Measurements from ENCODE around the gene MTARC1. TPM values are rescaled to one million over a fixed set of nuclear protein-coding genes. Genes with fewer than 3 reads are reported as not detected.

Gene MTARC1
- 6.2 and 6.8 TPM in 2 replicates for total RNA-seq

DNA sequence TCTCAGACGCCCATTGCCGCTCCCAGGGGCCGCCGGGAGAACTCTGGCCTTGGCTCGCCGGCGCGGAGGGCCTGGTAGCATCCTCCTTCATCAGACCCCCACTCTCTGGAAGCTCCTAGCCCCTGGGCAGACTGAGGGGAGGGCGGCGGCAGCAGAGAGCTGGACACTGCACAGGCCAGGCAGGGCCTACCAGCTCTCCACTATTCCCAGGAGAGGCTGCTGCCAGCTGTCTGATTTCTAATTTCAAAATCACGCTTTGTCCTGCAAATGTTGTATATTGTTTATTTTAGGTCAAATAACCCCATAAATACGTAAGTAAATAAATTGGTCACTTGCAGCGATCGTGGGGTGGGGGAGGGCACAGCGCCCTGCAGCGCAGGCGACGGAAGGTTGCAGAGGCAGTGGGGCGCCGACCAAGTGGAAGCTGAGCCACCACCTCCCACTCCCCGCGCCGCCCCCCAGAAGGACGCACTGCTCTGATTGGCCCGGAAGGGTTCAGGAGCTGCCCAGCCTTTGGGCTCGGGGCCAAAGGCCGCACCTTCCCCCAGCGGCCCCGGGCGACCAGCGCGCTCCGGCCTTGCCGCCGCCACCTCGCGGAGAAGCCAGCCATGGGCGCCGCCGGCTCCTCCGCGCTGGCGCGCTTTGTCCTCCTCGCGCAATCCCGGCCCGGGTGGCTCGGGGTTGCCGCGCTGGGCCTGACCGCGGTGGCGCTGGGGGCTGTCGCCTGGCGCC lies at the start of gene MTARC1:
MTARC1 (plus strand) TSS at position 577 of the 732 bp plus-strand sequence; CDS start at position 609, 32 bp downstream.

GRCh38 chr1:220748089-220748934 lies 38.4 kb upstream of the MTARC1 start, which contains the start of gene MTARC2:
TSS of gene MTARC2 (plus strand) at chr1:220748322. CDS start at chr1:220748532, 210 bp downstream.

Other genes starting within 250 kb of the MTARC1 start
- gene C1orf115, start 96.5 kb upstream of the MTARC1 start, total RNA-seq: 0.46 and 0.71 TPM in 2 replicates
- gene MTARC2, start 38.6 kb upstream of the MTARC1 start, total RNA-seq: 4.6 and 6.7 TPM in 2 replicates
- 6.4 and 10.6 TPM in 2 replicates for gene HLX, start 92.5 kb downstream of the MTARC1 start, total RNA-seq

Data from smooth muscle cell of bladder (primary cell).